ENCODE results near the gene FSHB. TPM values are rescaled to one million over a fixed set of nuclear protein-coding genes. Genes with fewer than 3 reads are reported as not detected.
"Not testable (repeated sequence)": the region's sequence is repeated elsewhere in the genome, so short reads cannot be mapped to it uniquely, and the experiment has no call there.

FSHB gene
- not detected in 2 replicates for total RNA-seq (2014; rRNA removed; shearing (Covaris generic))
- polyA plus RNA-seq (2015; cell fraction: cytosol; rRNA removed) = not detected in 2 replicates
- not detected in 2 replicates for polyA plus RNA-seq (2015; cell fraction: nucleus; rRNA removed)

DNA sequence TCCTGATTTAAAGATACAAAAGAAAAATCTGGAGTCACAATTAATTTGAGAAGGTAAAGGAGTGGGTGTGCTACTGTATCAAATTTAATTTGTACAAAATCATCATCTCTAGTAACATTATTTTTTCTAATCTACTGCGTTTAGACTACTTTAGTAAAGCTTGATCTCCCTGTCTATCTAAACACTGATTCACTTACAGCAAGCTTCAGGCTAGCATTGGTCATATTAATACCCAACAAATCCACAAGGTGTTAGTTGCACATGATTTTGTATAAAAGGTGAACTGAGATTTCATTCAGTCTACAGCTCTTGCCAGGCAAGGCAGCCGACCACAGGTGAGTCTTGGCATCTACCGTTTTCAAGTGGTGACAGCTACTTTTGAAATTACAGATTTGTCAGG, at the start of gene FSHB:
TSS of gene FSHB (plus strand) at position 301 of the 400 bp plus-strand sequence. CDS start 889 bp downstream, outside the sequence.
- DNase-seq (ENCODE audit: low read depth, low spot score) = no peak
- in situ Hi-C loops (cut with HindIII; ENCODE audit: low pct_unique_long_range_greater_than_20kb, low sequenced_read_pairs) = no loop called here

DNA sequence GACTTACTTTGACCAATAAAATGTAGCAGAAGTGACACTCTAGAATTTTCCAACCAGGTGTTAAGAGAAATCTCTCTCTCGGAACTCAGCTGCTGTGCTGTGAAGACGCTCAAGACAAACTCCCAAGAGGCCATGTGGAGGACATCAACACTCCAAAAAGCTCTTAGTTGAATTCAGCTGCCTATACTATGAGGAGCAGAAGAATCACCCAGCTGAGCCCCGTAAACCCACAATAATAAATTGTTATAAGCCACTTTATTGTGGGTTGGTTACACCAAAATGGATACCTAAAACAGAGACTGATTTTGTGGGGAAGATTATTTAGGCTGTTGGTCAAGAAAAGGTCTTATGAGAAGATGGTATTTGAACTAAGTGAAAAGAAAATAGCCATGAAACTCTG, 44.1 kb upstream of the FSHB start:
- in situ Hi-C loops (cut with HindIII; ENCODE audit: low pct_unique_long_range_greater_than_20kb, low sequenced_read_pairs) = no loop called here
- no peak for DNase-seq (ENCODE audit: low read depth, low spot score)

DNA sequence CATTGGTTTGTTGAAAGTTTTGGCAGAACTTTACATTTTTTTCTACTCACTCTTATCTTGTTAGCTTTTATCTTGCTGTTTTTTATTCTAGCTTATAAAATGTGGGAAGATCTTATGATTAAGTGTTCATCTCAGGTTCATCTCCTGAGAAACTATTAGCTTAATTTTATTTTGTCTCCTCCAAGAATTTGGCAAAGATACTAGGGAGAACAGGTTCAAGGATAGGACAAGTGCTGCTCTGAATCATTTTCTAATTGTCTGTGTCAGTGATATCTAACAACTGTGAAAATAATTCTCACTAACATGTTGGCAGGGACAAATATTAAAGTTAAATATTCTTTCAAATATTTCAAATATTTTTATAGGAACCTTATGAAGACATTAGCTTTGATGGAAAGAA, 38.2 kb upstream of the FSHB start:
- in situ Hi-C loops (cut with HindIII; ENCODE audit: low pct_unique_long_range_greater_than_20kb, low sequenced_read_pairs) = no loop called here
- no peak for DNase-seq (ENCODE audit: low read depth, low spot score)

DNA sequence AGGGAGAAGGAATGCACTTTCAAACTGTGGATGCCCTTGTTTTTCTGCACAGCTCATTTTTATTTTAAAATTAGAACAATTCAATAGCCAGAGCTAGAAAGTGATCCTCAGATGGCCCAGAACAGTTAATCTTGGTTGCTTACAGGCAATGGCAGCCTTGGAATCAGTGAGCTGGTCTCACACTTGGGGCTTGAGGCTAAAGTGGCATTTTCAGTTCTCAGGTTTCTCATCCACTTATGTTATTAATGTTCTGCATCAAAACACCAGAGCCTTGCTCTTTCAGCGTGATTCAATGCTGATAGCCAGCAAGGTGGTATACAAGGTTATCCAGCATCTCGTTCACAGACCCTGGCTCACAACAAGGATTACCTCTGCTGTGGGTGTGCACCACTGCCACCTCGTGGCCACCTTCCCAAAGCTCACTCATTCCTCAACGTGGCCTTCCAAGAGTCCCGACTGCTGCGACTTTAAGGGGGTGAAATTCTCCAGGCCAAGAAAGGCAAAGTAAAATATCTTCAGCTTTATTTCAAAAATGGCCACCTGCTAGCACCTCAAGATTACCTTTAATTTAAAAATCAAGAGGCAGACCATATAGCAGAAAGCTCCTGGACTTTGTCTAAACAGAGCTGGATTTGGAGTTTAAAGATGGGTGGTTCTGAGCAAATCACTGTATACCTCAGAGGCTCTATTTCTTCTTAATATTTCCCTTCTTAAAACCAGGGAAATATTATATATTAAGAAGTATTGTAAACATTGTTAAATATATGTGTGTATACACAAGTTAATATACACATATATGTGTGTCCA, 34.2 kb upstream of the FSHB start:
- in situ Hi-C loops (cut with HindIII; ENCODE audit: low pct_unique_long_range_greater_than_20kb, low sequenced_read_pairs) = no loop called here
- DNase-seq (ENCODE audit: low read depth, low spot score) = peak; percentile 72

DNA sequence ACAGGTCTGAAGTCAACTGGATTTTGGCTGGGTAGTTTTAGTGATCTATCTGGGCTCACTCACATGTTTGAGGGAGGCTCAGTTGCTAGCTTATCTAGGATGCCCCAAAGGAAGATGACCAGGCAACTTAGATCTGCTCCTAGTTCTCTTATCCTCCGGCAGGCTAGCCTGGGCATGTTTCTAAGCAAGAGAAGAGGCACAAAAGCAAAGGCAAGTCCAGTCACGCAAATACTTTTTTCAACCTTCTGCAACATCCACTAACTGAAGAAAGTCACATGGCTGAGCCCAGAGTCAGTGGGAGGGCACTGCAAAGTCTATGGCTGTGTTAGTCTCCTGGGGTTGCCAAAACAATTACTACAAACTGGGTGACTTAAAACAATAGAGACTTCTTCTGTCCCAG, 32.9 kb upstream of the FSHB start:
- DNase-seq (ENCODE audit: low read depth, low spot score) = no peak
- in situ Hi-C loops (cut with HindIII; ENCODE audit: low pct_unique_long_range_greater_than_20kb, low sequenced_read_pairs) = no loop called here

DNA sequence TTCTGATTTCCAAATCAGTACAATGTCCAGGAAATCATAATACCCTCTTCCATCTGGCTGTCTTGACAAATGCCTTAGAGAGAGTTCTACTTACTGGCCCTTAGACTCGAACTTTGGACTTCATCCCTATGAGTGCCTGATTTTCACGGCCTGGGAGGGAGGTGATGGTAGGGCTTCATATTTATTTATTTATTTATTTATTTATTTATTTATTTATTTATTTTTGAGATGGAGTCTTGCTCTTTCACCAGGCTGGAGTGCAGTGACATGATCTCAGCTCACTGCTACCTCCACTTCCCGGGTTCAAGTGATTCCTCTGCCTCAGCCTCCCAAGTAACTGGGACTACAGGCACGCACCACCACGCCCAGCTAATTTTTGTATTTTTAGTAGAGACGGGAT, 27.8 kb upstream of the FSHB start:
- DNase-seq (ENCODE audit: low read depth, low spot score); in situ Hi-C loops (cut with HindIII; ENCODE audit: low pct_unique_long_range_greater_than_20kb, low sequenced_read_pairs): not testable (repeated sequence)

DNA sequence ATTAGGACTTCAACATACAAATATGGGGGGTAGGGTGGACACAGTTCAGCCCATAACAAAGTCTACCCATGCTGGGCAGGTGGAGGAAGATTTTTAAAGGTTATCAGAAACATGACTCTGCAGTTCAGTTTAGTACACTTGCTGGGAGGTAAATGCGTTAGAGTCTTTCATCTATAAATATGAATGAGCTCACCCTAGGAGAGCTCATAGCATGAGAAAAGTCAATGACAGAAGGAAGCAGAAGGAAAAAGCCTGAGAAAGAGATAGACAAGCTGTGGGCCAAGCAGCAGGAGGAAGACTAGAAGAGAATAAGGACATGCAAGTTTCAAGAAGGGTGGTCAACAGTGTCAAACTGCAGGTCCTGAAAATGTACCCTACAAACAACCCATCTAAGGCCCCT, 27.0 kb upstream of the FSHB start:
- no peak for DNase-seq (ENCODE audit: low read depth, low spot score)
- in situ Hi-C loops (cut with HindIII; ENCODE audit: low pct_unique_long_range_greater_than_20kb, low sequenced_read_pairs) = no loop called here

DNA sequence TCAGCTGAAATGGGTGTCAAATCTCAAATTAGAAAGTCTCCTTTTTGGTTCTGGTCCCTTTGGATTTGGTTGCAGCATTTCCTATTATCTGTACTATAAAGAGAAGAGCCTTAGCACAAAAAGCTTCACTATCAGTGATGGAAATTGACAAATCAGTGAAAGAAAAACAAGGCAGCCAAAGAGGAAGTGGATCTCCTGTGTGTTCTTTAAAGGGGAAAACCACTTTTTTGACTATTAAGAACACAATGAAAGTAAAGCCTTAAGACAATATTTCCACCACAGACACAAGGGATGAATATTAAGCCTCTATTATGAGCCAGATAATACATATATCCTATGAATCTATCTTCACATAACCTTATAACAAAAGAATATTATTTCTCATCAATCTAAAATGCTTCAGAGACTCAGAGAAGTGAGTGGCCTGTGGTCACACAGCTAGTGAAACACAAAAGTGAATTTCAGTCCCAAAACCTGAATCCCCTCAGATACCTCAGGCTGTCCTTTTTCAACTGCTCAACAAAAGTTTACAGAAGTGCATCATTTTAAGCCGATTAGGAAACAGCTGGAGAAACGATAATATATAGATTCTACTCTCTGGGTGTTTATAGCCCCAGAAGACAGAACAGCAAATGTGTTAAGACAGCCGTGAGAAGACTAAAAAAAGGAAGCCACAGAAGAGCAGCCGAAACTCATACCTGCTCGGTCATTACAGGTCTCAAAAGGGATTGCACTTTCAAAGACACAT, 24.4 kb upstream of the FSHB start:
- no peak for DNase-seq (ENCODE audit: low read depth, low spot score)
- in situ Hi-C loops (cut with HindIII; ENCODE audit: low pct_unique_long_range_greater_than_20kb, low sequenced_read_pairs) = no loop called here

DNA sequence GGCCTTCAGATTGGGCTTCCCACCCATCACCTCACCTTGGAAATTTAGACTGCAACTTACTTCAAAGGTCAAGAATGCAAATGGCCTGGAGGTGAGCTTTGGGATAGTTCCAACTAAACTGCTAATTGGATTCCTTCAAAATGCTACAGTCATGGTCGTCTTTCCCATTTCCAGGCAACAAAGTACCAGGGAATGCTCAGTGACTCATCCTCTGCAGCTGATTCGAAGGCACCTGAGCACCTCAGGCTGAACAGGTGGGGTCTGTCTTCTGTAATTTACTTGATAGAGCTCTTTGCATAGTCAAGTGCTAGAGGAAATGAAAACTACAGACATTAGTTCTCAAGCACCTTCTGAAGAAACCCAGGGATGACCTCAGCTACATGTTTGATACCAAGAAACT, 20.5 kb upstream of the FSHB start:
- in situ Hi-C loops (cut with HindIII; ENCODE audit: low pct_unique_long_range_greater_than_20kb, low sequenced_read_pairs) = no loop called here
- no peak for DNase-seq (ENCODE audit: low read depth, low spot score)

DNA sequence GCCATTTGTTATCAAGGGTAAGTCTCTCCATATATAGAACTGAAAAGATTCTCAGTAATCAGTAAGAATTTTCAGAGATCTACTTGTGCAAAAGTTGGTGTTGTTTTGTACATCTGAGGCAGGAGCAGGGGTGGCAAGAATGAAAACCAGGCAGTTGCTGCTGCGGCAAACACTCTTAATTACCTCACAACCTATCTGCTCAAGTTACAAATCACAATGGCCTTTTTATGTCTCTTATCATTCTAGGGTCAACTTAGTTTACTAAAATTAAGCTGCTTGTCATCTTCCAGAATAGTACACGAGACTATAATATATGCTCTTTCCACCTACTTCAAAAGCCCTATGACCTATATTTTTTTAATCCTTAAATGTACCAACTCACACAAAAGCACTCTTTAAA, 14.3 kb upstream of the FSHB start:
- no peak for DNase-seq (ENCODE audit: low read depth, low spot score)
- in situ Hi-C loops (cut with HindIII; ENCODE audit: low pct_unique_long_range_greater_than_20kb, low sequenced_read_pairs) = no loop called here

DNA sequence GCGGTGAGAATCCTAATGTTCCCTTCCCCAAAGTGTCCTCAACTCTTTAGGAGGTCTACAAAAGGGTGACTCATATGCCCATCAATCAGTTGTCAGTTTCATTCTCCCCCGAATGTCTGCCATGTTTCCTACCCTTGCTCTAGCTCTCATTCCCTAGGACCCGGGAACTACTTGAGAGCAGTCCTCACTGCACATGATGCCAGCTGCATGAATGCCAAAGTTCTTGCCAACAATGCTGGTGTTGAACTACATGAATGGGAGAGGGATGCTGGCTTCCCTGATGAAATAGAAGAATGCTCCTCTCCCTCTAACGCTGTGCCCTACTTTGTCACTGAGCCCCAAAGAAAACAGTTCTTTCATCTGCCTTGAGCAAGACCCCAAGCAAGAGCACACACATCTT, 12.5 kb upstream of the FSHB start:
- in situ Hi-C loops (cut with HindIII; ENCODE audit: low pct_unique_long_range_greater_than_20kb, low sequenced_read_pairs) = no loop called here
- no peak for DNase-seq (ENCODE audit: low read depth, low spot score)

DNA sequence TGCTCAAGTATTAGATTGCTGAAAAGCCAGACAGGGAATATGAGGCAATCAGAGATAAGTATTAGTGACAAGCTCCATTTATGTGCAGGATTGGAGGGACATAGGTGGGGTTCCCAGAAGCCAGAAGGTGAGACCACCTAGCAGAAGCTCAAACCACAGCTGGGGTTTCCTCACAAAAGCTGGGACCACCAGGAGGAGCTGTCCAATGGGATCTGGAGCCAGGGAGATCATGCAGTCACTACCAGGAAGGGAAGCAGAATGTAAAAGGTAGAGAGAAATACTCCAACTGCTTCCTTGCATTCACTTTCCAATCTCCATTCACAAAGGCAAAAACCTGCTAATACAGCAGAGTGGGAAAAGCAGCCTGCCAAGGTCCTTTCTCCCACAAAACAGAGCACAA, 5.2 kb upstream of the FSHB start:
- in situ Hi-C loops (cut with HindIII; ENCODE audit: low pct_unique_long_range_greater_than_20kb, low sequenced_read_pairs) = no loop called here
- DNase-seq (ENCODE audit: low read depth, low spot score) = no peak

DNA sequence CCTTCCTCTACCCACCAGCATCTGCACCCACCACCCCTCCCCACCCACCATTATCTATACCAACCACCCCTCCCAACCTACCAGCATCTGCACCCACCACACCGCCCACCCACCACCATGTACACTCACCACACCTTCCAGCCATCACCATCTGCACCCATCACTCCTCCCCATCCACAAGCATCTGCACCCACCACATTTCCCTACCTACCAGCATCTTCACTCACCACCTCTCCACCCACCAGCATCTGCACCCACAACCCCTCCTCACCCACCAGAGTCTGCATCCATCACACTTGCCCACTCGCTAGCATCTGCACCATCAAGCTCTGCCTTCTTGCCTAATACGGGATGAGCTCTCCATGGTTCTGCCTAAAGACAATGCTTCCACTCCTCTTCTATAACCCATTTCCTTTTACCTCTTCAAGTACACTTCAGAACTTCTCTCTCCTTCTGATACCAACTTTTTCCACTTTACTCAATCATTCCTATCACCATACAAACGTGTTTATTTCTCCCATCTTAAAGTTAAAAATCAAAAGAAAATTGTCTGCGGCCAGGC, 2.4 kb upstream of the FSHB start:
- in situ Hi-C loops (cut with HindIII; ENCODE audit: low pct_unique_long_range_greater_than_20kb, low sequenced_read_pairs) = no loop called here
- DNase-seq (ENCODE audit: low read depth, low spot score) = no peak

DNA sequence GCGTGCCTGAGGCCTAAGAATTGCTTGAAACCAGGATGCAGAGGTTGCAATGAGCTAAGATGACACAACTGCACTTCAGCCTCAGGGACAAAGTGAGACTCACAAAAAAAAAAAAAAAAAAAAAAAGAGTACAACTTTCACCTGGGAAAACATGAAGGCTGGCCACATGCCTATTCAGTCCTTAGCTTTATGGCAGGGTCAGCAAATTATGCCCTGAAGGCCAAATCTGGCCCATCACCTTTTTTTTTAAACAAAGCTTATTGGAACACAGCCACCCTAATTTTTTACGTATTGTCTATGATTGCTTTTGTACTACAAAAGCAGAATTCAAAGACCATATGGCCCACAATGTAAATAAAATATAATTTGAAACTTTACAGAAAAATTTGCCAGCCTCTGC, 8.2 kb downstream of the FSHB start:
- in situ Hi-C loops (cut with HindIII; ENCODE audit: low pct_unique_long_range_greater_than_20kb, low sequenced_read_pairs) = no loop called here
- no peak for DNase-seq (ENCODE audit: low read depth, low spot score)

DNA sequence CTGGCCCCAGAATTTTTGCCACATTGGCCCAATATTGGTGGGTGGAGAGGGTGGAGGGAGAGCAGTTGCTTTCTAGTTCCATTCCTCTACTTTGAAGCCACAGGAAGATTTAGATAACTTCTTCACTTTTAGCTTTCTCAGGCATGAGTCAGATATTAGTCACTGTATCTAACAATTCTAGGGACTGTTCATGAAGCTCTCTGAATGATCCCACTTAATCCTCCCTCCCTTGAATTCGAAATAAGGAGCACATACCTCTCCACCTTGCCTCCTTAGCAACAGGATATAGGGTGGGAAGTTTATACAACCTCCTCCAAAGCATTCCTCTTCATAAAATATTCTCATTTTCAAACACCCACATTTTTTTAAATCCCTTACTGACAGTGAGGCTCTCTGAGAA, 13.5 kb downstream of the FSHB start:
- DNase-seq (ENCODE audit: low read depth, low spot score) = no peak
- in situ Hi-C loops (cut with HindIII; ENCODE audit: low pct_unique_long_range_greater_than_20kb, low sequenced_read_pairs) = no loop called here

DNA sequence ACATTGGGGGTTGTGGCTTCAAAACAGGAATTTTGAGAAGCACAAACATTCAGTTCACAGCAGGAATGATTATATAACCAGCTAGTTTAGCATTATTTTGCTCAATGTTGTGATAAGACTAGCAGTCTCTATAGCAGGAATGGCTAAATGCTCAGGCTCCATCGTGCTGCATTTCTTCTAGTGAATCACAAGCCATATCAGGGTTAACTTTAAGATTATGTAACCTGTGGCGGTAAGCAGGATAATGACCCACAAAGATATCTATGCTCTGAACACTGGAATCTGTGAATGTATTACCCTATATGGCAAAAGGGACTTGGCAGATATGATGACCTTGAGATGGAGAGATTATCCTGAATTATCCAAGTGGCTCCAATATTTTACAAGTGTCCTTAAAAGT, 14.8 kb downstream of the FSHB start:
- no peak for DNase-seq (ENCODE audit: low read depth, low spot score)
- in situ Hi-C loops (cut with HindIII; ENCODE audit: low pct_unique_long_range_greater_than_20kb, low sequenced_read_pairs) = no loop called here

DNA sequence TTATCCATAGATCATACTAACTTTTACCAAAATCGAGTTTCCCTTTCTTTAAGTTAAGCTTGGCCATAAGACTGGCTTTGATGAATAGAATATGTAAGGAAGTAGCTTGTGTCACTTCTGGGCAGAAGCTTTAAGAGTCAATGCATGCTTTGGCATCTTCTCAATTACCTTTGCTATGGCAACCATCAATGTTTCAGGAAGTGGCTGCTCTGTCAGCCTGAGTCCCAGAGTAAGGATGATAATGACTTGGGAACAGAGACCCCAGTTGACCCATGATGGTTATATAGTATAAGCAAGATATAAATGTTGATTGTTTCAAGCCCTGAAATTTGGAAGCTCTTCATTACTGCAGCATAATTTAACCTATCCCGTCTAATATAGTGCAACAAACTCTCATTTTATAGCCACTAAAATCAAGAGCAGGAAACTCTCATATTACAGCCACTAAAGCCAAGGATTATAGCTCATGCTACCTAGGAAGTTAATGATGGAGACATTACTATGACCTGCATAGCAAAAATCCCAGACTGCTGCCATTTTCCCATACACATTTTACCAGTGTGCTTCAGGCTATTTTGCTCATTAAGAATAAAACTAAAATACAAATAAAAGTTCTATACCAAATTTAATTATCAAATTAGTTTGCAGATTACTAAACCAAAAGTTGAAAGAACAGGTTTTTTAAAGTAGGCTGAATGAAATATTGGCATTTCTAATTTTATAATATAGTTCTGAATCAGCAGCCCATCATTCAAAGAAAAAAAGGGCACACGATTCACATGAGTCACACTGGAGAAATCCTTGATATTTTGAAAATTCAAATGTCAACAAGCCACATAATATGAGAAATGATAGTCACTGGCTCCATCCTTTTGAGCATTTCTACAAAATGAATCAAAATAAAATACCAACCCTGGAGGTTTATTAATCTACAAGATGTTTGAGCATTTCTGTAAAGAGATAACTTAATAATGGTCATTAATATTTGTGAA, 23.8 kb downstream of the FSHB start:
- in situ Hi-C loops (cut with HindIII; ENCODE audit: low pct_unique_long_range_greater_than_20kb, low sequenced_read_pairs) = no loop called here
- DNase-seq (ENCODE audit: low read depth, low spot score) = no peak

DNA sequence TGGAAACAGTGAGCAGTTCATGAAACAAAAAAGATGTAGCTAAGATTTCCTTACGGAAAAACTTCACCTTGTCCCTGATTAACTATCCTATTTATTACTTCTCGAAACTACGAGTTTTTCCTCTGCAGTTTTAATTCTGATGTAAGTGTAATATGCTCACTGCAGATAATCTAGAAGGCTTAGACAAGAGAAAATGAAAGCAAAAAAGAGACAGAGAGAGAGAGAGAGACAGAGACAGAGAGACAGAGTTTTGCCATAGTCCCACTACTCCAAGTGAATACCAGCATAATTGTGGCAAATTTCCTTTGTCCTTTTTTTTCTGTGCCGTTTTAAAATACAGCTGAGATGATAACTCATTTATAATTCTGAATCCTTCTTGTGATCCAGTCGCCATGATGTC, 24.8 kb downstream of the FSHB start:
- no peak for DNase-seq (ENCODE audit: low read depth, low spot score)
- in situ Hi-C loops (cut with HindIII; ENCODE audit: low pct_unique_long_range_greater_than_20kb, low sequenced_read_pairs) = no loop called here
